A549 (cell line): ENCODE measurements around the gene HOXA7. TPM values are rescaled to one million over a fixed set of nuclear protein-coding genes. Genes with fewer than 3 reads are reported as not detected.

Experiments used
- ATAC-seq, 2 experiments: fragments of 200-7000 bp in 1 of 2; fragments of >200 bp in 1 of 2; cut with Nextera tagmentation in 1 of 2; cut with Tn5 transposase in 1 of 2; 3 replicates each; pipeline versions ENCODE4 v1.8.0 to v1.9.1; 2018 to 2020; ENCODE audit warnings: mild to moderate bottlenecking in 1 of 2, moderate library complexity in 1 of 2
- CTCF ChIA-PET: fragments of 300-600 bp; sonication (Branson Sonifier 250); formaldehyde crosslinking; extraction: SDS; loops from one replicate; lab custom pipeline; 2021; ENCODE audit warnings: antibody characterized with exemption, inconsistent platforms; lab: Yijun Ruan, JAX
- POLR2A ChIA-PET: fragments of 350-600 bp; formaldehyde crosslinking; extraction: SDS; loops from one replicate; lab custom pipeline; 2021; ENCODE audit warnings: antibody characterized with exemption, inconsistent platforms; lab: Yijun Ruan, JAX
- DNase-seq, 2 experiments: peaks; one replicate each; pipeline versions ENCODE4 v3.0.0 to v3.0.0-alpha.2; 2011 to 2016; ENCODE audit warnings: low read depth in 1 of 2, low spot score in 1 of 2
- FAIRE-seq: peaks from 2 replicates; lab custom pipeline; 2011; peaks lifted over from hg19 to GRCh38; lab: Jason Lieb, UNC
- H3K27ac ChIP-seq, 2 experiments: fragments of >200 bp; sonication (Bioruptor Twin); formaldehyde crosslinking; 3 replicates each; pipeline ENCODE4 v1.5.1; 2016 to 2017
- H3K4me1 ChIP-seq: fragments of >200 bp; sonication (Bioruptor Twin); formaldehyde crosslinking; 3 replicates; pipeline ENCODE4 v1.6.1; 2016
- H3K4me2 ChIP-seq: fragments of >200 bp; sonication (Bioruptor Twin); formaldehyde crosslinking; 3 replicates; pipeline ENCODE4 v1.6.1; 2016
- H3K4me3 ChIP-seq: fragments of >200 bp; sonication (Bioruptor Twin); formaldehyde crosslinking; 3 replicates; pipeline ENCODE4 v1.5.1; 2016
- H3K9me3 ChIP-seq: fragments of >200 bp; sonication (Bioruptor Twin); formaldehyde crosslinking; 3 replicates; pipeline ENCODE4 v1.6.1; 2016
- BHLHE40 ChIP-seq: IDR thresholded peaks from 2 replicates; pipeline ENCODE4 v1.6.1; 2012; ENCODE audit warnings: low read depth, low read length, inconsistent platforms
- CBX8 ChIP-seq: fragments of 200-600 bp; sonication (generic); IDR thresholded peaks from 2 replicates; pipeline ENCODE4 v1.6.1; 2016
- CHD4 ChIP-seq: fragments of 200-600 bp; sonication (generic); IDR thresholded peaks from 2 replicates; pipeline ENCODE4 v1.6.1; 2016; ENCODE audit warnings: antibody characterized with exemption, mild to moderate bottlenecking, borderline replicate concordance
- EHF ChIP-seq: fragments of 250-450 bp; sonication (Bioruptor Pico); IDR thresholded peaks from 2 replicates; pipeline ENCODE4 v1.5.0; 2020; ENCODE audit warnings: mild to moderate bottlenecking
- EHMT2 ChIP-seq: fragments of 200-600 bp; sonication (generic); IDR thresholded peaks from 2 replicates; pipeline ENCODE4 v1.6.1; 2016; ENCODE audit warnings: antibody characterized with exemption, low read depth, mild to moderate bottlenecking, moderate library complexity
- EP300 ChIP-seq, 2 experiments: fragments of >200 bp; sonication (Bioruptor Twin); formaldehyde crosslinking; IDR thresholded peaks; 2 replicates in 1 of 2; 3 replicates in 1 of 2; pipeline ENCODE4 v1.6.1; 2016 to 2017
- HDAC2 ChIP-seq: fragments of 200-600 bp; sonication (generic); IDR thresholded peaks from 2 replicates; pipeline ENCODE4 v1.6.1; 2016
- HOXA7 ChIP-seq: fragments of 250-450 bp; sonication (Bioruptor Pico); IDR thresholded peaks from 2 replicates; pipeline ENCODE4 v1.5.0; 2020; ENCODE audit warnings: mild to moderate bottlenecking, moderate library complexity
- HOXB13 ChIP-seq: fragments of 250-450 bp; sonication (Bioruptor Pico); IDR thresholded peaks from 2 replicates; pipeline ENCODE4 v1.5.0; 2020; ENCODE audit warnings: low read depth, mild to moderate bottlenecking, moderate library complexity
- HOXB5 ChIP-seq: fragments of 250-450 bp; sonication (Bioruptor Pico); IDR thresholded peaks from 2 replicates; pipeline ENCODE4 v1.5.0; 2020; ENCODE audit warnings: mild to moderate bottlenecking, moderate library complexity
- KDM1A ChIP-seq: fragments of 200-600 bp; sonication (generic); IDR thresholded peaks from 2 replicates; pipeline ENCODE4 v1.6.1; 2016; ENCODE audit warnings: low read depth, mild to moderate bottlenecking
- MAFK ChIP-seq: fragments of 450-650 bp; IDR thresholded peaks from 2 replicates; pipeline ENCODE4 v1.6.1; 2014; ENCODE audit not compliant: partially characterized antibody
- MAZ ChIP-seq: fragments of 150-350 bp; IDR thresholded peaks from 2 replicates; pipeline ENCODE4 v1.6.1; 2014; ENCODE audit warnings: antibody characterized with exemption, low read depth, low read length, borderline replicate concordance
- MYC ChIP-seq: IDR thresholded peaks from 2 replicates; pipeline ENCODE4 v1.6.1; 2012; ENCODE audit warnings: mild to moderate bottlenecking, inconsistent platforms, low read length, improper control_type of control experiment, borderline replicate concordance
- NFE2L2 ChIP-seq: fragments of 150-350 bp; conservative IDR thresholded peaks from 2 replicates; pipeline ENCODE4 v1.6.1; 2014; ENCODE audit warnings: low read length
- RAD21 ChIP-seq, 2 experiments: fragments of >200 bp in 1 of 2; sonication (Bioruptor Twin) in 1 of 2; formaldehyde crosslinking in 1 of 2; IDR thresholded peaks in 1 of 2; conservative IDR thresholded peaks in 1 of 2; 2 replicates in 1 of 2; 3 replicates in 1 of 2; pipeline ENCODE4 v1.6.1; 2012 to 2018; ENCODE audit warnings: inconsistent platforms in 1 of 2
- RFX5 ChIP-seq: fragments of 450-650 bp; IDR thresholded peaks from 2 replicates; pipeline ENCODE4 v1.7.1; 2014; ENCODE audit warnings: antibody characterized with exemption, mild to moderate bottlenecking, moderate library complexity
- RNF2 ChIP-seq: fragments of 200-600 bp; sonication (generic); IDR thresholded peaks from 2 replicates; pipeline ENCODE4 v1.6.1; 2016; ENCODE audit warnings: low read depth, mild to moderate bottlenecking, antibody characterized with exemption, moderate library complexity, borderline replicate concordance
- SREBF2 ChIP-seq: fragments of 450-650 bp; IDR thresholded peaks from 2 replicates; pipeline ENCODE4 v1.6.1; 2014; ENCODE audit warnings: mild to moderate bottlenecking, moderate library complexity
- TFCP2L1 ChIP-seq: fragments of 250-450 bp; sonication (Bioruptor Pico); IDR thresholded peaks from 2 replicates; pipeline ENCODE4 v1.5.0; 2021; ENCODE audit warnings: mild to moderate bottlenecking
- USF2 ChIP-seq: fragments of 450-650 bp; IDR thresholded peaks from 2 replicates; pipeline ENCODE4 v1.6.1; 2014; ENCODE audit warnings: antibody characterized with exemption
- WGBS: methylation state at CpG from one replicate; pipeline ENCODE4 v1.1.6; 2017; ENCODE audit errors: missing lambda C conversion rate; 5-methylcytosine and 5-hydroxymethylcytosine counted together
- polyA plus RNA-seq, 4 experiments: library from polyadenylated mRNA; depleted of rRNA in 3 of 4; stranded (reverse); fragments of >200 nt; fragmentation: RNase III in 1 of 4; extraction: RNeasy Plus Mini Kit Qiagen cat#74134 plus additional on column Dnase treatment in 1 of 4; gene quantifications; 2 replicates in 3 of 4; 3 replicates in 1 of 4; pipeline ENCODE4 v1.2.3, GENCODE V29; 2011 to 2017
- TF ChIP-seq, protein P1 (sequence below): IDR thresholded peaks from 2 replicates; pipeline ENCODE4 v1.6.1; 2012; ENCODE audit warnings: low read depth, borderline replicate concordance
- TF ChIP-seq, protein P2 (sequence below): fragments of >200 bp; sonication (Bioruptor Twin); formaldehyde crosslinking; IDR thresholded peaks from 2 replicates; pipeline ENCODE4 v1.6.1; 2016
- TF ChIP-seq, protein P3 (sequence below): fragments of 200-600 bp; sonication (generic); IDR thresholded peaks from 2 replicates; pipeline ENCODE4 v1.6.1; 2016; ENCODE audit warnings: antibody characterized with exemption, mild to moderate bottlenecking, moderate library complexity

The HOXA7 gene
- polyA plus RNA-seq, 2 of the 4 experiments (the other 2 are of a cell fraction) = 4.1 to 4.8 TPM

DNA sequence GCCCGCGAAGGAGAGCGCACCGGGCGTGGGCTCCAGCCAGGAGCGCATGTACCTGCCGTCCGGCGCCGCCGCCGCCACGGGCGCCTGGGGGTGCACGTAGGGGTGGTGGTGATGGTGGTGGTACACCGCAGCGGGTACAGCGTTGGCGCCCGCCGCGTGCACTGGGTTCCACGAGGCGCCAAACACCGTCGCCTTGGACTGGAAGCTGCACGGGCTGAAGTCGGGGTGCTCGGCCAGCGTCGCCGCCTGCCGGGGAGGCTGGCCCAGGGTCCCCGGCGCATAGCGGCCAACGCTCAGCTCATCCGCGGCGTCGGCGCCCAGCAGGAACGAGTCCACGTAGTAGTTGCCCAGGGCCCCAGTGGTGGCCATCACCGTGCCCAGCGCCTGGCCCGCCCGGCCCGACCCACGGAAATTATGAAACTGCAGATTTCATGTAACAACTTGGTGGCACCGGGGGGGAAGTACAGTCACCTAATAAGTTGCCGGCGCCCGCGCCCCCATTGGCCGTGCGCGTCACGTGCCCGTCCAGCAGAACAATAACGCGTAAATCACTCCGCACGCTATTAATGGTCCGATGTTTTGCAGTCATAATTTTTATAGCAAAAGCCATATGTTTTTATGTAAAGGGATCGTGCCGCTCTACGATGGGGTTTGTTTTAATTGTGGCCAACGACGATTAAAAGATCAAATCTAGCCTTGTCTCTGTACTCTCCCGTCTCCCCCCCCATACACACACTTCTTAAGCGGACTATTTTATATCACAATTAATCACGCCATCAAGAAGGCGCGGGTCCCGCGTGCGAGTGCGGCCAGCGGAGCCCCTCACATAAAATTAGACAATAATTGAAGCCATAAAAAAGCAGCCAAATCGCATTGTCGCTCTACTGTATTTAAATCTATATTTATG is 8.9 kb upstream of the HOXA7 start, which contains the start of gene HOXA9:
Gene HOXA9, minus strand, starts transcription at position 449 of the 907 bp plus-strand sequence. Its CDS starts 80 bp downstream, at position 369.
- WGBS = 95% methylated on average over 65 of the region's 82 CpGs
- TF ChIP-seq TFCP2L1 (CRISPR knock-in tag) = no peak
- TF ChIP-seq HOXB5 = no peak
- no peak for TF ChIP-seq CHD4
- TF ChIP-seq, protein P1, sequence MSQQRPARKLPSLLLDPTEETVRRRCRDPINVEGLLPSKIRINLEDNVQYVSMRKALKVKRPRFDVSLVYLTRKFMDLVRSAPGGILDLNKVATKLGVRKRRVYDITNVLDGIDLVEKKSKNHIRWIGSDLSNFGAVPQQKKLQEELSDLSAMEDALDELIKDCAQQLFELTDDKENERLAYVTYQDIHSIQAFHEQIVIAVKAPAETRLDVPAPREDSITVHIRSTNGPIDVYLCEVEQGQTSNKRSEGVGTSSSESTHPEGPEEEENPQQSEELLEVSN = no peak
- no peak for TF ChIP-seq EP300 (IDR thresholded peaks at IDR 0.05)
- no peak for TF ChIP-seq RFX5
- TF ChIP-seq USF2 = no peak
- TF ChIP-seq HDAC2 = no peak
- no peak for TF ChIP-seq EHMT2
- no peak for TF ChIP-seq MAZ
- Histone ChIP-seq H3K27ac (no peak within 1 kb of the TSS), H3K4me3 (no peak within 1 kb of the TSS), H3K9me3 (no peaks in the 10 kb centered on the region), H3K4me1 (peaks cover 6% of the 10 kb centered on the region; the same call in 1 of the 3 replicates), H3K4me2 (no peak within 1 kb of the TSS)
- DNase-seq = no peak
- no peak for FAIRE-seq
- no peak for ATAC-seq
- CTCF ChIA-PET = interaction anchor here (0.7 to 7.0 kb wide), 5 partner anchors 9 to 1273 kb away, joined by 3 to 160 read pairs (median 3); partner anchors contain the start of genes HOXA5, HOXA6 and HOXA7
- POLR2A ChIA-PET = no interaction called here

- POLR2A ChIA-PET = no interaction called here
- 93% methylated on average over 47 of the region's 47 CpGs for WGBS
- no peak for FAIRE-seq
- no peak for DNase-seq
- H3K4me2 ChIP-seq = no peak overlapping the region
- no peak overlapping the region for H3K4me3 ChIP-seq
- ATAC-seq = no peak
- CTCF ChIA-PET = interaction anchor here (1.4 to 7.0 kb wide), 4 partner anchors 18 to 792 kb away, joined by 3 to 160 read pairs (median 42); partner anchors contain the start of genes HOXA5 and HOXA6
- no peak overlapping the region for H3K27ac ChIP-seq
- no peaks in the 10 kb centered on the region for H3K9me3 ChIP-seq
- H3K4me1 ChIP-seq = 0 out of 3 replicates have a peak, but pooled peaks cover 3% of the 10 kb centered on the region
- TF ChIP-seq HDAC2 (no peak), EHF (CRISPR knock-in tag) (no peak), CBX8 (no peak), SREBF2 (no peak), RNF2 (no peak), NFE2L2 (no peak), RAD21 (conservative IDR thresholded peaks at IDR 0.05 in 1 of 2, IDR thresholded peaks at IDR 0.05 in 1 of 2) (no peak), HOXA7 (CRISPR knock-in tag) (no peak), MYC (no peak), KDM1A (no peak), BHLHE40 (no peak), HOXB13 (CRISPR knock-in tag) (no peak), MAFK (no peak)
- TF ChIP-seq, protein P2, sequence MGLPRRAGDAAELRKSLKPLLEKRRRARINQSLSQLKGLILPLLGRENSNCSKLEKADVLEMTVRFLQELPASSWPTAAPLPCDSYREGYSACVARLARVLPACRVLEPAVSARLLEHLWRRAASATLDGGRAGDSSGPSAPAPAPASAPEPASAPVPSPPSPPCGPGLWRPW = no peak
- TF ChIP-seq, protein P3, sequence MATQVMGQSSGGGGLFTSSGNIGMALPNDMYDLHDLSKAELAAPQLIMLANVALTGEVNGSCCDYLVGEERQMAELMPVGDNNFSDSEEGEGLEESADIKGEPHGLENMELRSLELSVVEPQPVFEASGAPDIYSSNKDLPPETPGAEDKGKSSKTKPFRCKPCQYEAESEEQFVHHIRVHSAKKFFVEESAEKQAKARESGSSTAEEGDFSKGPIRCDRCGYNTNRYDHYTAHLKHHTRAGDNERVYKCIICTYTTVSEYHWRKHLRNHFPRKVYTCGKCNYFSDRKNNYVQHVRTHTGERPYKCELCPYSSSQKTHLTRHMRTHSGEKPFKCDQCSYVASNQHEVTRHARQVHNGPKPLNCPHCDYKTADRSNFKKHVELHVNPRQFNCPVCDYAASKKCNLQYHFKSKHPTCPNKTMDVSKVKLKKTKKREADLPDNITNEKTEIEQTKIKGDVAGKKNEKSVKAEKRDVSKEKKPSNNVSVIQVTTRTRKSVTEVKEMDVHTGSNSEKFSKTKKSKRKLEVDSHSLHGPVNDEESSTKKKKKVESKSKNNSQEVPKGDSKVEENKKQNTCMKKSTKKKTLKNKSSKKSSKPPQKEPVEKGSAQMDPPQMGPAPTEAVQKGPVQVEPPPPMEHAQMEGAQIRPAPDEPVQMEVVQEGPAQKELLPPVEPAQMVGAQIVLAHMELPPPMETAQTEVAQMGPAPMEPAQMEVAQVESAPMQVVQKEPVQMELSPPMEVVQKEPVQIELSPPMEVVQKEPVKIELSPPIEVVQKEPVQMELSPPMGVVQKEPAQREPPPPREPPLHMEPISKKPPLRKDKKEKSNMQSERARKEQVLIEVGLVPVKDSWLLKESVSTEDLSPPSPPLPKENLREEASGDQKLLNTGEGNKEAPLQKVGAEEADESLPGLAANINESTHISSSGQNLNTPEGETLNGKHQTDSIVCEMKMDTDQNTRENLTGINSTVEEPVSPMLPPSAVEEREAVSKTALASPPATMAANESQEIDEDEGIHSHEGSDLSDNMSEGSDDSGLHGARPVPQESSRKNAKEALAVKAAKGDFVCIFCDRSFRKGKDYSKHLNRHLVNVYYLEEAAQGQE = no peak
Observed at GRCh38 chr7:27164367-27165088, 8.1 kb upstream of the HOXA7 start.
